HG02973 (cell line): Measurements from ENCODE around the gene MAEA.
"Not testable (repeated sequence)": the region's sequence is repeated elsewhere in the genome, so short reads cannot be mapped to it uniquely, and the experiment has no call there.

Experiments
- ATAC-seq: cut with Tn5 transposase; IDR thresholded peaks from one replicate; pipeline ENCODE4 v1.9.1; 2021; ENCODE audit warnings: moderate library complexity; ENCODE audit not compliant: unreplicated experiment

Gene MAEA

DNA sequence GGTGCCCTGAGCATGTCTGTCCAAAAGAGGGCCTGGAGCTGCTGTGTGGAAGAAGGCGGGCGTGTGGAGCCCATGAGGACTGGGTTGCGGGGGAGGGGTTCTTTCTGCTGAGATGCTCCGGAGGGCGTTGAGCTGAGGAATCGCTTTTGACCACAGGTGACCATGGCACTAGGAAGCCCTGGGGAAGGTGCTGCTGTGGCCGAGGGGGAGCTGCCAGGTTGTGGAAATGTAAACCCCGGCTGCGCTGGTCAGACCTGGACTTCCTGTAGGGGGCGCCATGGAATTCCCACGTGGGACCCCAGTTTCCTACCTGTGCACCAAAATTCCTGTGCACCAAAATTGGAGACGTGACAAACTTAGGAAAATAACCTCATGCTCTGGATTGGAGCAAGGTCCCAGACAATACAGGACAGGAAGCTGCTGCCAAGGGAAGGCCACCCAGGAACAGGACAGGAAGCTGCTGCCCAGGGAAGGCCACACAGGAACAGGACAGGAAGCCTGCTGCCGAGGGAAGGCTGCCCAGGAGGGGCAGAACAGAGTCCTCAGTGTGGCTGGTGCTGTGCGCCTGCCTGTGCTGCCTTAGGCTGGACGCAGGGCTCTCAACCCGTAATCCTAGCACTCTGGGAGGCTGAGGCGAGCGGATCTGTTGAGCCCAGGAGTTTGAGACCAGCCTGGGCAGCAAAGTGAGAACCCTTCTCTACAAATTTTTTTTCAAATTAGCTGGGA lies 29.0 kb downstream of the MAEA start:
- ATAC-seq = no peak

DNA sequence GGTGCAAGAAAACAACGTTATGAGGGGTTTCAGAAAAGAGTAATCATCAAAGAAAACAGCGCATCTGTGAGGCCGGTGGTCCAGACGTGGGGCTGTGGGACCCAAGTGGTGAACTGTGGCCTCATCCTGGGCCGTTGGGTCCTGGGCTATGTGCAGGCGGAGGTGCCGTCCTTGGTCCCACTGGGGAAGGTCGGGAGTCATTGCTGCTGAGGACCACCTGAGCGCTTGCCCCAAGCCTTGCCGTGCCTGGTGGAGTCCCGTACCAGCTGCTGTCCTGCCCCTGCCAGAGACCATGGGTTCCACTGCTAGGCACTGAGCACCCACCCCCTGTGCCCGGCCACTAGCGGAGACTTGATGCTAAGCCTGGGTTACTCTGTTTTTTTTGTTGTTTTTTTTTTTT lies 31.8 kb downstream of the MAEA start:
- no peak for ATAC-seq

DNA sequence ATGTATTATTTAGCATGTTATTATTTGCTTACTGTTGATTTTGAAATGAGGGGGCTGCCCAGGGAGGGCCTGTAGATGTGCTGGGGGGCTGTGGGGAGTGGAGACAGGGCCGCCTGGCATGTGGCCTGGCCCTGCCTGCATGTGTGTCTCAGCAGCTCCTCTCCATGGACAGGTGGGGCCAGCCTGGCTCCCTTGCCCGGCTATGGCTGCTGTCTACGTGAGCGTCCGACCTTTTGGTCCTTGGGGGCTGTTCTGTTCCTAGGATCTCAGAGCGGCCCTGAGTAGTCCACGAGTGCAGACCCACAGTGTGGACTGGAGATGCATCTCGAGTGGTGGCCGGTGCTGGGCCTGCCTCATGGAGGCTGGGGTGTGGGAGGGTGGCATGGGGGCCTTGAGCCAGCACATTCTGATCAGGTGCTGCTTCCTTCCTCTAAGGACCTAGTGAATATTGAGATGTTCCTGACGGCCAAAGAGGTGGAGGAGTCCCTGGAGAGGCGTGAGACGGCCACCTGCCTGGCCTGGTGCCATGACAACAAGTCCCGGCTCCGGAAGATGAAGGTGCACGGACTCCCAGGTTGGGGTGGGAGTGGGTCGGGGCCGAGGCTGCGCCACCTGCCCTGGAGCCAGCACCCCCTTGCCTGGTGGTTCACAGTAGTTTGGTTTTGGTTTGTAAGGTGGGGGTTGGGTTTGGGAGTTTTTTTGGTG lies 32.4 kb downstream of the MAEA start:
- ATAC-seq = no peak

DNA sequence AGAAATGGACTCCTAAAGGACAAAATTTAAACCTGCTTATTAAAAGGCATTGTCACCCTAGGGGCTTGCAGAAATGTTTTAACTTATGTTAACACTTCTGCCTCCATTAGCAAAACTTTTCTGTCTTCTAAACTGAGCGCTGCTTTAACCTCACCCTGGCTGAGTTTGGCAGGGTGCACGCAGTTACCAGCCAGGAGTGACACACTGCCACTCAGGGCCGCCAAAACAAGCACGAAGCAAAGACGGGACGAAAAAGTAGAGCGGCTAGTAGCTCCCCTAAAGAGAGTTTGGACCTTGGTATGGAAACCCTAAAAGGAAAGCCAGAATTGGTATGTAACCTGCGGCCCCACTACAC lies 33.6 kb downstream of the MAEA start:
- no peak for ATAC-seq

DNA sequence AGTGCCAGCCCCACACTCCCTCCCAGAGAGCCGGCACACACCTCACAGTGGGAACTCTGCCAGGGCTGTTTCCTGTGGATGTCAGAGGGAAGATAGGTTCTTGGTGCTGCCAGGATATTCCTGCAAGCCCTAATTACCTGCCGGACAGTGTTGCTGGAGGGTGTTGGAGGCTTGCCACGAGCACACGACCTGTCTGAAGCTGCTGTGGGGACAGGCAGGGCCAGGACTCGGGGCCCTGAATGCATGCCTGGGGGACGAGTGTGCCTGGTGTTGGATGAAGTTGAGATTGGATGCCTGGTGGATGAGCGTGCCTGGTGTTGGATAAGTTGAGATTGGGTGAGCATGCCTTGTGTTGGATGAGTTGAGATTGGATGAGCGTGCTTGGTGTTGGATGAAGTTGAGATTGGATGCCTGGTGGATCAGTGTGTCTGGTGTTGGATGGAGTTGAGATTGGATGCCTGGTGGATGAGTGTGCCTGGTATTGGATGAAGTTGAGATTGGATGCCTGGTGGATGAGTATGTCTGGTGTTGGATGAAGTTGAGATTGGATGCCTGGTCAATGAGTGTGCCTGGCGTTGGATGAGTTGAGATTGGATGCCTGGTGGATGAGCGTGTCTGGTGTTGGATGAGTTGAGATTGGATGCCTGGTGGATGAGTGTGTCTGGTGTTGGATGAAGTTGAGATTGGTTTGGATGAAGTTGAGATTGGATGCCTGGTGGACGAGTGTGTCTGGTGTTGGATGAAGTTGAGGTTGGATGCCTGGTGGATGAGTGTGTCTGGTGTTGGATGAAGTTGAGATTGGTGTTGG lies 34.1 kb downstream of the MAEA start:
- ATAC-seq = no peak

DNA sequence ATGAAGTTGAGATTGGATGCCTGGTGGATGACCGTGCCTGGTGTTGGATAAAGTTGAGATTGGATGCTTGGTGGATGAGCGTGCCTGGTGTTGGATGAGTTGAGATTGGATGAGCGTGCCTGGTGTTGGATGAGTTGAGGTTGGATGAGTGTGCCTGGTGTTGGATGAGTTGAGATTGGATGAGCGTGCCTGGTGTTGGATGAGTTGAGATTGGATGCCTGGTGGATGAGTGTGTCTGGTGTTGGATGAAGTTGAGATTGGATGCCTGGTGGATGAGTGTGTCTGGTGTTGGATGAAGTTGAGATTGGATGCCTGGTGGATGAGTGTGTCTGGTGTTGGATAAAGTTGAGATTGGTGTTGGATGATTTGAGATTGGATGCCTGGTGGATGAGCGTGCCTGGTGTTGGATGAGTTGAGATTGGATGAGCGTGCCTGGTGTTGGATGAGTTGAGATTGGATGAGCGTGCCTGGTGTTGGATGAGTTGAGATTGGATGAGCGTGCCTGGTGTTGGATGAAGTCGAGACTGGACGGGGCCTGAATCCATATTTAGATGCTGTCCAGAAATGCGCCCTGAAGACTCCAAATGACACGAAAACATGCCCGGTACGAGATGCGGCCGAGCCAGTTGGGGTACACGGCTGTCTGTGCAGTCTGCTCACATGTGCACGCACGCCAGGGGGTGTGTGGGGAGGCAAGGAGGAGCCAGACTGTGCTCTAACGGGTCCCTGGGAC lies 34.9 kb downstream of the MAEA start:
- ATAC-seq = not testable (repeated sequence)

DNA sequence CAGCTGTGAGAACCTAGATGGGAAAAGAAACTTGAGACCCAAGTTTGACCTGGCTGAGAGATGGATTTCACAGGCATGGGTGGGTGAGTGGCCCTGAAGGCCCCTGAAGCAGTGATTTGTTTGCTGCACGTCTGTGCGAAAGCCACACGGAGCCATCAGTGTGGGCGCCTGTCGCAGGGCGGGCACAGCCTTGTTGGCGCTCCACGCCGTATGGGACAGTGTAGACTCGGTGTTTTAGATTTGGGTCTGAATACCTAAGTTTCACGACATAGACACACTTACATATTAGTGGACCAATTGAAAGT lies 35.4 kb downstream of the MAEA start:
- no peak for ATAC-seq

DNA sequence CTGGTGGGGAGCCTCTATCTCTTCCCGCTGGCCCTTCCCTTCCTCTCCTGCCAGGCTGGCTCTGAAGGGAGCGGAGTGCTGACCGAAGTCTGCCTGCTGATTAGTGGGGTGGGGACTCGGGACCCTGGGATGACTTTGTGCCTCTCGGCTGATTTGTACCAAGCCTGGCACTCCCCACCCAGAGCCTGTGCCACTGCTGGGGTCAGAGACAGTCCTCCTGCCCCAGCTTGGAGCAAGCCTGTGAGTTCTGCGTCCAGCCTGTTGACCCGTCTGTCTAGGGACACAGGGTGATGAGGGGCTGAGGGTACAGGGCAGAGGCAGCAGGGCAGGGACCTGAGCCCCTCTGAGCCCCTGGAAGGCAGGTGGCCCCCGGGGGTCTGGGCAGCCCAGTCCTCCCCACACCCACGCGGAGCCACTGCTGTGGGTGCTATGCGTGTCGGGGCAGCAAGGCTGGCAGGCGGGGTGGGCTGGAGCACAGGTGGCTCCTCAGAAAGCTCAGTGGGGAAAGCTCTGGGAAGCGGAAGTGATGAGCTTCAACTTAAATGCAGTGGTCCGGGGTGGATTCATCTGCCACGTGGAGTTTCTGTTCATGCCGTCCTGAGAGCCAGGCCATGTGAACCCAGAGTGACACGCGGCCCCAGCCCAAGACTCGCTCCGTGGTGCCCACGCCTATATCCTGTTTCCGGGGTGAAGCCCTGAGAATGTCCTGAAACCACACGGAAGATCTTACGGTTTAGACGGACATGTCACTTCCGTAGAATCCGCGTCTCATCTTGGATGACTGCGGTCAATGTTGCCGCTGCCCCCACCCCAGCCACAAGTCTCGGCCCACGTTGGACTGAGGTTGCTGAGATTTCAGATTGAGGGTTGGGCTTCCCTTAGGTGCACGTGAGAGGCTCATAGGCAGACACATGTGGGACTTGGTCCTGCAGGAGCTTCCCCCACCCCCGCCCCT lies 36.3 kb downstream of the MAEA start:
- ATAC-seq = no peak

DNA sequence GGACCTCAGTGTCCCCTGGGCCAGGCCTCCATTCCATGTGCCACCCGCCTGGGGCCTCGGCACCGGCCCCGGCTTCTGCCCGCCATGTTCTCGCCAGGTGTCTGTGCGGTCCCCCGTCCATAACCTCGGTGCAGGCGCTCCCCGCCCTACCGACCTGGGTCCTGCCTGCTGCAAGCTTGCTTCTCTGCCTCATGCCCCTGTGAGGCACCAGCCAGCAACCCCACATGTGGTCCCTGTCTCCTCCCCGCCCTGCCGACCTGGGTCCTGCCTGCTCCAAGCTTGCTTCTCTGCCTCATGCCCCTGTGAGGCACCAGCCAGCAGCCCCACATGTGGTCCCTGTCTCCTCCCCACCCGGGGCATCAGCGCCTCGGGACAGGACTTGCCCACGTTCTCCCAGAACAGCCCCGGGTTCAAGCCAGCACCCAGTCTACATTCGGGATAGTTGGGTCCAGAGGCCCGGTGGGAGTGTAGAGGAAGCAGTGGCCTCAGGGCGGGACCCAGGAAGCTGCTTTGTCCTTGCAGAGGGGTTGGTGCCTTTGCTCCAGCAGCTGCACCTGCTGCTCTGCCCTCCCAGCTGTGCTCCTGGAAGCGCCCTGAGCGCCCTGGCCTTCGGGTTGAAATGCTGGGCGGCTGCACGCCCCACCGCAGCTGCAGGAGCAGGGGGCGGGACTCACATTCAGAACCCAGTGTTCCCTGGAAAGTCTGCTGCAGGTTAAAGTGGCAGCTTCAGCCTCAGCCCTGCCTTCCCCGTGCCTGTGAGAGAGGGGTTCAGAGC lies 37.2 kb downstream of the MAEA start:
- no peak for ATAC-seq

DNA sequence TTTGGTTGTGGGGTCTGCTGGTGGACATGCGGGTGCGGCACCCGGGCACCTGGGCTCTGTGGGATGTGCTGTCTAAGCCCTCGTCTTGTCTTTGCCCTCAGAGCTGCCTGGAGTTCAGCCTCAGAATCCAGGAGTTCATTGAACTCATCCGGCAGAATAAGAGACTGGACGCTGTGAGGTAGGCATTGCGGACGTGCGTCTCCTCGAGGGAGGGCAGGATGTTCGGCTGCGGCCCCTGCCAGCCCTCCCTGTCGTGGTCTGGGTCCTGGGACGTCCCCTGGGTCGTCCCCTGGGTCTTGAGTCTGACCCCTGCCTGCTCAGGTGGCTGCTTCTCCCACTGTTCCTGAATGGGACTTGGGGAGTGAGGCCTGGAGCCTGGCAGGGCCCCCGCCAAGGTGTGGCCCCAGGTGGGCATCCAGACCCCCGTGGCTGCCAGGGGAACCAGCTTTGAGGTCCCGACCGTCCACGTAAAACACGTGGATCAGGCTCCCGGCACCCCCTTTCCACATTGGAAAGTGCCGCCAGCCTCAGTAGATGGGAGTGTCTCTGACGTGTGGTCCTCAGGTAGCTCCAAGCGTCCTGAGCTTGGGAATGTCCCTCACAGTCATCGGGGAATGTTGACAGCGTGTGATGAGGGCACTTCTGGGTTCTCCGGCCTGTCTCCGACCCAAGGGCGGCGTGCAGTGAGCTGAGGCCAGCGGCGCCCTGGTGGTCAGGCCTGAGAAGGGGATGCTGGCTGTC lies 38.0 kb downstream of the MAEA start:
- no peak for ATAC-seq

DNA sequence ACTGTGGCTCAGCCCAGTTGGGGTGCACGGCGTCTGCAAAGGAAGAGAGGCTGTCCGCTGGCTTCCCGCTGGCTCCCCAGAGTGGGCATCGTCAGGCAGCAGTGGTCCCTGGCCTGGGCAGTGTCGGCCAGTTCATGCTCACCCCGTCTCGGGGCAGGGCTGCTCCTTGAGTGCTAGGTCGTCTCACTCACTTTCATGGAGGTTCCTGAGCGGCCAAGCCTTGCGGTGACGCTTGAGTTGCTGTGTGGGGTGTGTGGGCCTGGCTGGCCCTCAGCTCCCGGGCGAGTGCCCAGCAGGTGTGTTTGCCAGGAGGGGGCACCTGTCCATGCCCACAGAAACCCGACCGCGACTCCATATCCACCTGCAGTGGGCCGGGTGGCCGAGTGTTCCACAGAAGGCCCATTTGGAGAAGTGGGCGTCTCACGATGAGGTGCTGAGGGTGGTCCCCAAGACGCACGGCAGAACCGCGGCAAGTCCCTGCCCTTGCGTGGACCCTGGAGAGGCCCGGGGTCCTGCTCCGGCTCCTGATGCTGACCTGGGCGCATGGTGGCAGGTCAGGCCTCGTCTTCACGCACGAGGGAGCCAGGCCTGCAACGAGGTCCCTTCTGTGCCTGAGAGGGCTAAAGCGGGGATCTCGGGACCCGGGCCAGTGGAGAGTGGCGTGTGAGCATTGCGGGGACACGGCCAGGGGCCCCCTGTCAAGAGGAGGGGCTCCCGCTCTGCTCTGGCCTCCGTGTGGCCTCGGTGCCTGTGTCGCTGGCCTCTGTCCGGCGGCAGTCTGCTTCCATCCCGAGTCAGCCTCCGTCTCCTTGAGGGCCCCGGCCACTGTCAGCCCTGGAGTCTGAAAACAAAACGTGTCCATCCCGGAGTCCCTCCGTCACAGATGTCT lies 38.8 kb downstream of the MAEA start:
- no peak for ATAC-seq

DNA sequence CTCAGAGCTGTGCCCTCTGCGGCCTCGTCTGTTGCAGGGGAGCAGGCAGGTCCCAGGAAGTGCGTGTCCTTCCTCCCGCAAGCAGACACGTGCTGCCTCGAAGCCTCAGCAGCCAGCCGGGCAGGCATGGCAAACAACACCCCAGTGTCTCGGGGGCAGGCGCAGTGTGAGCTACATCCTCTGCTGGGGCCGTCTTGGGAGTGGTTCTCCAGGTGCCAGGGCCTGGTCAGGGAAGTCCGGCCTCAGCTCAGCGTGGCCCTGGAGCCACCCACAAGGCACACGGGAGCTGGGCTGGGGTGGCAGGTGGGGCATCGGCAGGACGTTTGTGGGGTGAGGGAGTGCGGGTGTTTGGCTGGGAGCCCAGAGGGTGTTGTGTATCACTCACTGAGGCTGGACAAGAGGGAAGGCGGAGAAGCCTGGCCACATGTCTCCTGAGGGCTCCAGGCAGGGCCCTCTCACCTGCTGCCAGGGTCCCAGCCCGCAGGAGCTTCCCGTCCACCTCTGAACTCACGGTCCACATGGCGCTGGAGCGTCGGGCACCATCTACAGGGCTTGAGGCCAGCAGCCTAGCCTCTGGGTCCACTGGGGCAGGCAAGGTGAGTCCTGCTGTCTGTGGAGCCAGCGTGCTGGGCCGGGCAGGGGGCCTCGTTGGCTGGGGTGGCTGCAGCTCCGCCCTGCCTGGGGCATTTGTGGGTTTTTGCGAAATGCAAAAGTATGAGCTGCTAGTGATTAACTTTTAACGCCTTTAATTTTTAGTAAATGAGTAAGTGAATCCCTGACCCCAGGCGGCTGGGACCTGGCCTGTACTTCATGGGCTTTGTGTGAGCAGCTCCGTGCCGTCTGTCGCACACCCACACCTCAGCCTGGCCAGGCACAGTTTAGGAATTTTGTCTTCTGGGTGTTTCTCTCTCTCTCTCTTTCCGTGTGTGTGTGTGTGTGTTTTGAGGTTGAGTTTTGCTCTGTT lies 40.0 kb downstream of the MAEA start:
- ATAC-seq = no peak

DNA sequence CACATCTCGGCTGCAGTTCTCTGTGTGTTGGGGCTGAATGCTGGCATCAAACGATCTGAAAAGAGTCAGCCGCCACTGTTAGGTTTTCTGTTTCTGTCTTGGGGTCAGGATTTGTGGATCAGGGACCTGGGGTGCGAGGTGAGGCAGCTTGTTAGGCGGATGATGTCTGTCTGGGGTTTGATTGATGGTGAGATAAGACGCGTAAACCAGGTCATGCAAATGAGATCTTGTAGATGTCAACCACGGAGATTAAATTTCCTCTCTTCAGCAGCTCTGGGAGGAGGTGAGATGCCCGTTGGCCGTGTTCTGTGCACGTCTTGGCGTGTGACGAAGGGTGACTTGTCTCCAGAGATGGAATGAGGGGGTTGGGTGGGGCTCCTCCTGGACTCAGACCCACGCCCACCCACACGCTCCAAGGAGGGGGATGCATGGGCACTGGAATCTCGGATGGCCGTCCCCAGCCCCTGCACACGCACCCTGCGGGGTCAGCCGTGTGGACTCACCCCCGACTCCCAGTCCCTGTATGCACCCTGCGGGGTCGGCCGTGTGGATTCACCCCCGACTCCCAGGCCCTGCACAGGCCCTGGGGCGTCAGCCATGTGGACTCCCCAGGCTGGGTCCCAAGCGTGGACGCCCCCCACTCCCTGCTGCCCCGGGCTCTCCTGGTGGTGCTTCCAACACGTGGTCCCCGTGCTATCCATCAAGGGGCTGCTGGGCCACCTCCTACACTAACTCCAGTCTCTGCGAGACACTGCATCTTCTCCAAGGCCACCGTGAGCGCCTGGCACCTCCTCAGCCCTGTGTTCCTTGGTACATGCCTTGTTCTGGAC lies 41.3 kb downstream of the MAEA start:
- ATAC-seq = no peak

DNA sequence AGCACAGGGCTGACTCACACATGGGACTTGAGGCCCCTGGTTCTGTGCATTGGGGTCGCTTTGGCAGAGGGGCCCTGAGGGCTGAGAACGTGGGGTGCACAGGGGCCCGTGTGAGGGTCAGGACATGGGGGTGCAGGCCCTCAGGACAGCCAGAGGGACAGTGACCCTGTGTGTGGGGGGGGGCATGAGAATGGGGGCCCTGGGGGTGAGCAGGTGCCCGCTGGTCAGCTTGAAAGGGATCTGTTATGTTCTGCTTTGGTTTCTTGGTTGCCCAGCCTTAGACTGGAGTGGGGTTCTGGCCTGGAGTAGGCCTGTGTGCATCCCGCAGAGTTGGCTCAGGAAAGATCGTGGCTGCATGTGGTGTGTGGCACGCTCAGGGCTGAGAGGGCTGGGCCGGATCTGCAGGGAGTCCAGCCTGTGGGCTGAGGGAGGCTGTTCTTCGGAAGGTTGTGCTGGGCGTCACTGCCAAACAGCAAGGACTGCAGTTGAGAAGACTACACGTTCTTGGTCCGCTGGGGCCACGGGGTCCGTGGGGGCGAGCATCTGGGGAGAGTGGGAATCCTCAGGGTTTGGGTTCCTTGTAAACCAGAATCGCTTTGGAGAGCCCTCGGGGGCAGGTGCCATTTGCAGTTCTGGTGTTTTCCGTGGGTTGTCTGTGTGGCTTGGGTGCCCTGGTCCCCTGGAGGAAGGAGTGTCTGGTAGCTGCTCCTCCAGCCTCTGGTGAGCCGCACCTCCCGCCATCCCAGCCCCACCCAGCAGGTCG lies 42.1 kb downstream of the MAEA start:
- no peak for ATAC-seq

DNA sequence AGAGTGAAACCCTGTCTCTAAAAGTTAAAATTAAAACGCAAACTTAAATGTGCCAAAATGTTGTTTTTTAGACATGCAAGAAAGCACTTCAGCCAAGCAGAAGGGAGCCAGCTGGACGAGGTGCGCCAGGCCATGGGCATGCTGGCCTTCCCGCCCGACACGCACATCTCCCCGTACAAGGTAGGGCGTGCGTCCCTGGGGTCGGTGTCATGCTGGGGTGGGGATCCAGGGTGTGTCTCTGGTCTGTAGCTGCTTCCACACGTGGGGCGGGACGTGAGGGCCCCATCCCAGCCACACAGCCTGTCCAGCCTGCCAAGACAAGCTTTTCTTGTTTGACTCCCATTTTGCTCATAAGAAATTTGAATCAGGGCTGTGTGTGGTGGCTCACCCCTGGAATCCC lies 43.0 kb downstream of the MAEA start:
- no peak for ATAC-seq
